Stimulated activated CD8-positive, alpha-beta memory T cell treated with anti-CD3 and anti-CD28 coated beads, Interleukin-4, amount 100 ng/mL, for 4 hours (primary cell): ENCODE results near the gene CDKN2AIPNL.
"Not testable (repeated sequence)": the region's sequence is repeated elsewhere in the genome, so short reads cannot be mapped to it uniquely, and the experiment has no call there.

Experiments
- DNase-seq, 2 donors: peaks; one replicate each; pipeline ENCODE4 v3.0.0-alpha.2; 2020; ENCODE audit warnings: low read depth in 2 of 2, low spot score in 1 of 2

The CDKN2AIPNL gene

DNA sequence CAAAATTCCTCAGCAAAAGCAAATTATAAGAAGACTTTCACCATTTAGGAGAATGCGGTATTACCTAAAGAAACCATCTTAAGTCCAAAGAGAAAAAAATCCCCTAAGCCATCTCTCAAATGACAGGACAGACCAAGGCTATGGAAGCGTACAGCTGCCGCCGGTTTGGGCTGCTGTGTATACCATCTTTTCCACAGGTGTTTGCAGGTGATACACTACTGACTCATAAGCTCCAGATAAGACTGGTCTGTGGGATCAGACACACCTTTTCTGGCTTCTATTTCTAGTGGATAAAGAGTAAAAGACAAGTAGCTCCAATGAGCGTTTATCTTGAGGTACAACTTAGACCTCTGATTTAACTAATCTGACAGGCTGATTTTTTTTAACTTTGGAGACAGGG is 7.7 kb downstream of the CDKN2AIPNL start:
- no peak for DNase-seq

- no peak for DNase-seq
Measured at GRCh38 chr5:134398609-134399155, 13.0 kb downstream of the CDKN2AIPNL start.

DNA sequence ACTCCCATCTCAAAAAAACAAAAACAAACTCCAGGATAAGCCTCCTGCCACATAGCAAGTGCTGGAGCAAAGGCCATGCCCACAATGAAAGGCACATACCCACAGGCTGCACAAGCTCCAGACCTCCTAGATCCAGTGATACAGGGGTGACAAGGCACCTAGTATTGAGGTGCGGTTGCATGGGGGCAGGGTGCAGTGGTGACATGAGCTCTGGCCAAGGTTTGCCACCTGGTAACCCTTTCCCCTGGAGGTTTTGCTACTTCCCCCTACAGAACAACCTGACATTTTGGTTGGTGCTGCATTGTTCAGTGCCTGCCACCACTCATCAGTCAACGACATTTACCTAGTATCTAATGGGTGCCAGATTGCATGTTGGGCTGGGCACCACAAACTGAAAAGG is 14.5 kb downstream of the CDKN2AIPNL start:
- no peak for DNase-seq

- DNase-seq = no peak
Measured at GRCh38 chr5:134396274-134396673, 15.4 kb downstream of the CDKN2AIPNL start.

GRCh38 chr5:134394932-134395331 is 16.7 kb downstream of the CDKN2AIPNL start:
- DNase-seq = no peak

GRCh38 chr5:134392301-134392700 is 19.4 kb downstream of the CDKN2AIPNL start:
- DNase-seq = no peak

GRCh38 chr5:134387443-134387842 is 24.2 kb downstream of the CDKN2AIPNL start:
- no peak for DNase-seq

DNA sequence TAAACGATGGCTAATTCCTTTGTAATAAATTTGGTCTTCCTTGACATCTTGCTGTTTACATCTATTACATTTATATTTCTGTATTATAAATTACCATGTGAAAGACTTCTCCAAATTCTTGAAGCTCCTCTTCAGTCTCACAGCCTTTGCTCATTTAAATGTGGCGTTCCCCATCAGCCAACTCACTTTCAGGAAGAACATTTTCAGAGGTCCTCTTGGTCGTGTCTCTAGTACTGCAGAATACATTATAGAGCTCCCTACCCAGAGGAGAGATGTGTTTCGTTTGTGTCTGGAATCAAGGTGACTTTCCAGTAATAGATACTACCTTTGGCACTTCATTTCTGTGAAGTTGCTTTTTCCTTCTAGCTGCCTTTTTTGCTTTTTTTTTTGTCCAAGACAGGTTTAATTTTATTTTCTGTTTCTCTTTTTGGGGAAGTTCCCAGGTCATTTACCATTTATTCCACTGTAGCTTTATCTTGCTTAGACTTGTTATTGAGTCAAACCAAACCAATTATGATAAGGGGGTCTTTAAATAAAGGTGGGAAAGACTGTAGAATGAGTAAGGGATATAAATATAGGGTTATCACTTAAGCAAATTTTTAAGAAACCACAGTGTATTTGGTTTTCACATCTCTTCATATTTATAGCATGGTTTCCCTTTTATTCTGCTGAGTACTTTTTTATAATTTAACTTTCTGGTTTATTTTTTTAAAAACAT is 27.5 kb downstream of the CDKN2AIPNL start:
- no peak for DNase-seq

- DNase-seq = not testable (repeated sequence)
Measured at GRCh38 chr5:134382204-134382603, 29.5 kb downstream of the CDKN2AIPNL start.

DNA sequence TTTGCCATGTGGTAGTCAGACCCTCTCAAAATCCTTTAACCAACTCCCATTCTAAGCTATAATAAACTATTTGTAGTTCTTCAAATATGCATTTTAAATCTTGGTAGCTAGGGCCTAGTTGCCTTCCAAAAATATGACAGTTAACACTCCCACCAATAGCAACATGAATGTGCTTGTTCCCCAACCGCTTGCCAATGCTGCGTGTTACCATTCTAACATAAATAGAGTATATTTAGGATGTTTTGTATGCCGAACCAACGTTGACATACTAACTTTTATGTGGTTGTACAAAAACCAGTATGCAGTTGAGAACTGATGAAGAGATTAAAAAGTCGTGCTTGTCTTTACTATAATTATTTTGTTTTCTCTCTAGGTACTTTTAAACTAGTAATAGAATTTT is 31.3 kb downstream of the CDKN2AIPNL start:
- no peak for DNase-seq

- no peak for DNase-seq
Measured at GRCh38 chr5:134374232-134374631, 37.4 kb downstream of the CDKN2AIPNL start.

GRCh38 chr5:134373633-134374032 is 38.0 kb downstream of the CDKN2AIPNL start:
- DNase-seq = not testable (repeated sequence)

- no peak for DNase-seq
Measured at GRCh38 chr5:134371834-134372340, 39.8 kb downstream of the CDKN2AIPNL start.

DNA sequence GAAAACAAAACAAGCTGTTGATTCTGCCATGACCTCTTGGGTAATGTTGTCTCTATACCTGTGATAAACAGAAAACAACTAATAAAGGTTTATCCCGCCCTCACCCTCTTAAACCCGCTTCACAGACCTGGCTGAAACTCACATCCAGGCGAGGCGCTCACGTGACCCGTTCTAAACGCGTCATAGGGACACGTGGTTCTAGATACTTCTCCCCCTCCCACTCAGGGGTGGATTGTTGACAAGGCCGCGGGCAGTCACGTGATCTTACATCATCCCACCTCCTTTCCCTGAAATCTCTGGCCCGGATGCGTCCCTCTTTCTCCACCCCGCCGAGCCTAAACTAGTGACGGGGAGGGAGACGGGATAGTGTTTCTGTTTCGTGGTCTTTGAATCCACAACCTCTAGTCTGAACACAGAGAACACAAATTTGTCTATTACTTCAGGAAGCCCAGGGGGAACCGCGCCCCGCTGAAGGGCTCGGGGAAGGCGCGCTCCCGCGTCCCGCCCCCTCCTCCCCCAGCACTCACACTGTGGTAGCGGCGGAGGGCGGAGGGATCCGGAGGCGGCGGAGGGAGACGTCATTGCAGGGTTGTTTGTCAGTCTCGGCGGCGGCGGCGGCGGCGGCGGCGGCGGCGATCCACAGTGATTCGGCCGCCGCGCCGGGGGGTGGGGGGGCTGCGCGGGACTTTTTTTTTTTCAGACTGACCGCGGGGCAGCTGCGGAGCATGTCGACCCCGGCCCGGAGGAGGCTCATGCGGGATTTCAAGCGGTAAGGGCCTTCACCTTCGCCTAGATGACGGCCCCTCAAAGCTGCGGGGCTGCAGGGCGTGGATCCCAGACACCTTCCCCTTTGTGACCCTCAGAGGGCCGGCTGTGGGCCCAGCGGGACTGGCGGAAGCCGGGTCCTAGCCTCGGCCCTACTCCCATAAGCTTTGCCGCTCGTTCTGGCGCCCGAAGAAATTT is 40.5 kb downstream of the CDKN2AIPNL start, which contains the start of gene UBE2B:
Gene UBE2B, plus strand, starts transcription at position 699 of the 963 bp plus-strand sequence. Its CDS starts 27 bp downstream, at position 726.
- peak; percentile 93 to 97 for DNase-seq

- no peak for DNase-seq
Measured at GRCh38 chr5:134370311-134370870, 41.3 kb downstream of the CDKN2AIPNL start.

DNA sequence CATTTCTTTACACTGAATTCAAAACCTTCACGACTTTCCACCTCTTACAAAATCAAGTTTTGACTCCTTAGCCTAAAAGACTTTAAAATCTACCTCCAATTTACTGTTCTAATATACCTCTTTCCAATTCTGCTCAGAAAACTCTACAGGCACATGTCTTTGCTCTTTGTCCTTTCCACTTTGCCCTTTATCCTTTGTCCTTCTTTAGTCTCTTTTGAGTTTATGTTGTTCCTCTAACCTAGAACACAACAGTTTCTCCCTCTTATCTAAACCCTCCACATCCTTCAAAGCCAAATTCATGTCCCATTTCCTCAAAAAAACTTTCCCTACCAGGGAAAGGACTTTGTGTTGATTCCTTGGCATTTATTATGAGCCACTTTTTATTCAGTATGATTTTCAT is 46.1 kb downstream of the CDKN2AIPNL start:
- no peak for DNase-seq

GRCh38 chr5:134355681-134356080 is 56.0 kb downstream of the CDKN2AIPNL start:
- DNase-seq = no peak
